ENCODE data around the gene PKD2L1.
A peak's percentile ranks its signal among the peaks of the same experiment; 100 is the strongest.

The PKD2L1 gene

DNA sequence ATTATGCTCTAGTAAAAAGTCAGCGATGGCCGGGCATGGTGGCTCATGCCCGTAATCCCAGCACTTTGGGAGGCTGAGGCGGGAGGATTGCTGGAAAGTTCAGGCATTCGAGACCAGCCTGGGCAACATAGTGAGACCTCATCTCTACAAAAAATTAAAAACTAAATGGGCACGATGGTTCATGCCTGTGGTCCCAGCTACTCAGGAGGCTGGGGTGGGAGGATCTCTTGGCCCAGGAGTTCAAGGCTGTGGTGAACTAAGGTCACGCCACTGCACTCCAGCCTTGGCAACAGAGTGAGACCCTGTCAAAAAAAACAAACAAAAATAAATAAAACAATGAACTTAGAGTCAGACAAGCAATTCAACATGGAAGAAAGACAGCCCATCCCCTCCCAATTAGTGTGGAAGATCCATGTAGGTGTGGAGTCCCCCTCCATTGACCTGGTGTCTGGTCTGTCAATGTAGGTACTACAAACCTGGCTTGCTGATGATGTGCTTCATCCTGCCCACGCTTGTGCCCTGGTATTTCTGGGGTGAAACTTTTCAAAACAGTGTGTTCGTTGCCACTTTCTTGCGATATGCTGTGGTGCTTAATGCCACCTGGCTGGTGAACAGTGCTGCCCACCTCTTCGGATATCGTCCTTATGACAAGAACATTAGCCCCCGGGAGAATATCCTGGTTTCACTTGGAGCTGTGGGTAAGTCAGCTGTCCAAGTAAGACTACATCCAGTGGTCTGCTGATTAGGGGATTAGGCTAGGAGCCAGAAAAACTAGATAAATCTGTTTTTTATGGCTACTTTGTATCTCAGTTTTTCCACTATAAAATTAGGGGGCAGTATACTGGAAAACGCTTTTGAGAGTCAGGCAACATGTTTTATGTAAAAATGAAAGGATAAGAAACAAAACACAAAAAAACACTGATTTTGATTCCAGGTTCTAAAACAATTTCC, 26.3 kb upstream of the PKD2L1 start:
- no peak for DNase-seq

DNA sequence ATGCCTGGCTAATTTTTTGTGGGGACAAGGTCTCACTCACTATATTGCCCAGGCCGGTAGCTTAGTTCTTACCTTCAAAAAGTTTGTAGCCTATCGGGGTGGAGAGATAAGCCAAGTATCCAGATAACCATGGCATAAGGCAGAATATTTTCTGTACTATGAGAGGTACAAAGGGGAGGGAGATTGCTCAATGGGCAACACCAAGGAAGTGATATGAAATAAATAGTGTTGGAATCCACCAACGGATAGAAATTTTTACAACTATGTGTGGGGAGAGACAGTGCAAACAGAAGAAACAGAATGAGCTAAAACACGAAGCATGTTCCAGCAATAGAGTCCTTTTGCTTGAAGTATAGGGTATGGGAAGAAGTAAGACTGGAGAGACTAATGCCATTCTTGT, 25.1 kb upstream of the PKD2L1 start:
- no peak for DNase-seq

DNA sequence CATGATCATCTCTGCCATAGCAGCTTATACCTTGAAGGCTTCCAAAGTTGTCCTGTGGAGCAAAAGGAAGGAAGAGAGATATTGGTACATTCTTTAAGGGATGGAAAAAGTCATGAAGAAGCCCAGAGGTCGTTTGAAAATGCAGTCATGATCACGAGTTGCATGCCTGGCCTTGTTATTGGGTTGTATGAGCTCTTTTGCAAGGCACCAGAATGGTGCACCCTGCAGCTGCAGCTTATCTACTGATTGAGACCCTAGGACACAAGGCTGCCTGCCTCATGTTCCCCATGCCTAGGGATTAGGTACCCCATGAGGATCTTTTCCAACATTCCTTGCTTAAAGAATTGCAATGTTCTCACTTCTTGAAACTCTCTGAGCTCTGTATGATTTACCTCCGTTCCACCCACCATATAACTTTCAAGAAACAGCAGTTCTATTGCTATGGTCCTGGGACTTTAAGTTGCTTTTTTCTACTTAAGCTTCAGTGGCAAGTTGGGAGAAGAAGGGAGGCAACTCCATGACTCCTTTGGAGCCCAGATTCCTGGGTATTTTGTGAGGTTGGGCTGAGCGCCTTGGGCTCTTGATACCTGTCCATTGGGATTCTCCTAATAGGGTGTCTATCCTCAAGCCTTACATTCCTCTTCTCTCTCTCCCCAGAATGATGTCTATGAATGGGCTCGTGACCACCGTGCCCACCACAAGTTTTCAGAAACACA, 23.9 kb upstream of the PKD2L1 start:
- no peak for DNase-seq

DNA sequence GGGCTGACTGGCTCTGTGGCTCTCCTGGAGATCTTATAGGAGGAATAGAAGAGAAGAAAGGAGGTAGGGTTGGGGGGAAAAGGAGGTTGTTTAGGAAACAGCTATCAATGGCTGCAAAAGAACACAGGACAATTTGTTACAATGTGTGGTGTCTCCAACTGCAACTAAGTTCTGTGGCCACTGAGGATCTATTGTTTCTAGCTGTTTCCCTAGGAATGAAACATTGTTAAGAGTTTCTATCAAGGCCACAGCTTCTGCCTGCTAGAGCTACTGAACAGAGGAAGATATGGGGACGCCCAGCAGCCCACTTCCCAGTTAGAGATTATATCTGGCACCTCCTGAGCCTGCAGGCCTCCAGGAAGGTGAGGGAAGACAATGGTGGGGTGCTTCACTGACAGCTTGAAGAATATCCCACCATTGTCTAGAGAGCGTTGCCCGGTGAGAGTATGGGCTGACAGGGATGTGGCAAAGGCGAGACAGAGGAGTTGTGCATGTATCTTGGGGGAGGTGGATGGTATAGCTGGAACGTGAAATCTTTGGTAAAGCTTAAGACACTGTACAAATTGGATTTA, 21.0 kb upstream of the PKD2L1 start:
- DNase-seq, result no peak

DNA sequence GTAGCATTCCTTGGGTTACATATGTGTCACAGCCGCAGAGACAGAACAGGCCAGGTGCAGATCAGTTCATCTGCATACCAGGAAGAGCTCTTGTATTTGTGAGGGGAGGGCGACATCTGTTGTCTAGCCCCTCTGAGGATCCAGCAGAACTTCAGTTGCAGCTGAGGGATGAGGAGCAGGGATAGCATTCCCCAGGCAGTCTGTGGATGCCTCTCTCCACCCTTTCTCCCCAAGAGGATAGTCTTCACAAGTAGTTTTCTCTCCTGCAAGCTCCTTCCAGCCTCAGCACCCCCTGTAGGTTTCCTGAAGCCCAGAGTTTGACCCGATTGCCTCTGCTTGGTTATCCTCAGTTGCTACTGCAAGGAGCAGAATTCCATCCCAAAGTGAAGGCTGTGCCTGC, 19.6 kb upstream of the PKD2L1 start:
- DNase-seq, result no peak

DNA sequence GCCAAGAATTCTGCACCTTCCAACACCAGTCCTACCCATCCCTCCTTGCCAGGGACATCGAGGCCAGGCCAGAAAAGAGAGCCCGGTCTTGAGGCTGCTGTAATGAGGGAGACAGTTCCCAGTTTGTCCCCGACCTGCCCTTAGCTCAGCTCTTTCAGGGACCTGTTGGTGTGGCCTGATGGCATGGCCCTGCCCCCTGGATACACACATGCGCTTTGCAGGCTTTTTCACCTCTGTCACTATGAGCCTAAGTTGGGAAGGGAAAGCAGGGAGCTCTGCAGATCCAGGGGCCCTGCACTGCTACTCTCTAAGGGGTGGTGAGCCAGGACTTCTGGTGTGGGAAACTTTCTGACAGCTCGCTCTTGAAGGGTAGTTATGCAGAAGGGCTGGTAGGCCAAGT, 19.1 kb upstream of the PKD2L1 start:
- no peak for DNase-seq

DNA sequence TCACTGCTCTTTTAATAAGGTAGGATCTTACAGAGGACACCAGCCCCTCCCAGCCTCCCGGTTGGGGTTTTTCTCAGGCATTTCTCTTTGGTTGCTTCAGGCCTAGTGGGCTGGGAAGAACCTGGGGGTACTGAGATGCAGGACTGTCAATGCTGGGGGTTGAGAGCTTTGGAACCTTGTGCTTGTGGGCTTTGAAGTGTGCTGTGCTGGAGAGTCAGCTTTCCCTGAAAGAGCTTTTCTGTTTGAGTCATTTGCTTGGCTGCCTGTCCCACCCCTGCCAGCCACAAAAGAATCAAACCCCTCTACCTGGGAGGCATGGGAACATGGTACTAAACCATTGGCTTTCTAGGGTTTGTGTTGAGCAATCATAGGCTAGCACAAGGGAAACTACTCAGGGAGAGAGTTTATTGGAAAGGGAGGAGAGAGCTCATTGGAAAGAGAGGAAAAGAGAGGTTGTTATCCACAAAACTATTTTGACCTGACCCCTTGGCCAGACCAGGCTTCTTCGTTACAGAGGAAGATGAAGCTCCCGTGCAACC, 18.4 kb upstream of the PKD2L1 start:
- DNase-seq, result no peak

DNA sequence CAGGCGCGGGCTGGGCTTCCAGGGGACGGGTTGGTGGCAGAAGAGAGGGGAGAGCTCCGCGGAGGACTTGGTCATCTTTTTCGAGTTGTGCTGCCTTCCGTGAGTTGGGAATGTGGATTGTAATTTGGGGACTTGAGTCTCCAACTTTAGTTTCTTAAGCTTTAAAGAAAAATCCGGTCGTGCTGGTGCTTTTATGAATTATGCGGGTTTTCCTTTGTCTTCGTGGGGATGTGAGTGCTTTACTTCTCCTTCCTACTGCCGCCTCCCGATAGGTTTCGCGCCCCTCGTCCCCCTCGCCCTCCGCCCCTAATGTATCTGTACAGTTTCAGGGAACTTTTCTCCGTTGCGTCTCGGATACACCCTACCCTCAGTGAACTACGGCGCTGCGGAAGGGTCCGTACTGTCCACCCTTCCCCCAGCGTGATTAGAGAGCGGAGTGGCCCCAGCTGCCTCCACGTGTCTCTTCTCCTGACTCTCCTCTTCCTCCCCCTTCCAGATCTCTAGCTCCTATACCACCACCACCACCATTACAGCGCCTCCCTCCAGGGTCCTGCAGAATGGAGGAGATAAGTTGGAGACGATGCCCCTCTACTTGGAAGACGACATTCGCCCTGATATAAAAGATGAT, 17.7 kb upstream of the PKD2L1 start:
- DNase-seq, result no peak

DNA sequence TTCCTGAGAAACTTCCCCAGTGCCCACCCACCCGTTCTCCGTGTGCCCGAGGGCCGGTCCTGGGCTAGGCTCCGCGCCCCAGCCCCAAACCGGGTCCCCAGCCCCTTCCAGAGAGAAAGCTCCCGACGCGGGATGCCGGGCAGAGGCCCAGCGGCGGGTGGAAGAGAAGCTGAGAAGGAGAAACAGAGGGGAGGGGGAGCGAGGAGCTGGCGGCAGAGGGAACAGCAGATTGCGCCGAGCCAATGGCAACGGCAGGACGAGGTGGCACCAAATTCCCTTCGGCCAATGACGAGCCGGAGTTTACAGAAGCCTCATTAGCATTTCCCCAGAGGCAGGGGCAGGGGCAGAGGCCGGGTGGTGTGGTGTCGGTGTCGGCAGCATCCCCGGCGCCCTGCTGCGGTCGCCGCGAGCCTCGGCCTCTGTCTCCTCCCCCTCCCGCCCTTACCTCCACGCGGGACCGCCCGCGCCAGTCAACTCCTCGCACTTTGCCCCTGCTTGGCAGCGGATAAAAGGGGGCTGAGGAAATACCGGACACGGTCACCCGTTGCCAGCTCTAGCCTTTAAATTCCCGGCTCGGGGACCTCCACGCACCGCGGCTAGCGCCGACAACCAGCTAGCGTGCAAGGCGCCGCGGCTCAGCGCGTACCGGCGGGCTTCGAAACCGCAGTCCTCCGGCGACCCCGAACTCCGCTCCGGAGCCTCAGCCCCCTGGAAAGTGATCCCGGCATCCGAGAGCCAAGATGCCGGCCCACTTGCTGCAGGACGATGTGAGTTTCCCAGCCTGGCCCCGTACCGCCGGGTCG, 16.9 kb upstream of the PKD2L1 start, which contains the start of gene SCD:
SCD (plus strand) TSS at position 469 of the 803 bp plus-strand sequence; CDS start at position 741, 272 bp downstream.
- DNase-seq, result peak; percentile 93

DNA sequence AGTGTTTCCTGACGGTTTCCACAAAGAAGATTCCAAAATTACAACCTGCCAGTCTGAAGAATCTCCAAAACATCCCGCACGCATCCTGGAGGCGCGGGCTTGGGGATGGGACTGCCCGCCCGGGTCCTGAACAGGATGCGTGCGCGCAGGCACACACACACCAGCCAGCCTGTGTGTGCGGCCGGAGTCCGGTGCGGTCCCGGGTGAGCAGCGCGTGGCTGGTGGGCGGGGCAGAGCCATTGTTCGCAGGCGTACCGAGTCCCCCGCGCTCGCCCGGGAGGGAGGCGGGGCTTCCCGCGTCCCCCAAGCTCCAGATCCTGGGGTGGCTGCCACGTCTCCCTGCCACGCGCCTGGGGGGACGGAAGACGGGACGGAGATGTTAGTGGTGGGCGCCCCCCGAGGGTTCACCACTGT, 16.3 kb upstream of the PKD2L1 start:
- peak; percentile 36 for DNase-seq

DNA sequence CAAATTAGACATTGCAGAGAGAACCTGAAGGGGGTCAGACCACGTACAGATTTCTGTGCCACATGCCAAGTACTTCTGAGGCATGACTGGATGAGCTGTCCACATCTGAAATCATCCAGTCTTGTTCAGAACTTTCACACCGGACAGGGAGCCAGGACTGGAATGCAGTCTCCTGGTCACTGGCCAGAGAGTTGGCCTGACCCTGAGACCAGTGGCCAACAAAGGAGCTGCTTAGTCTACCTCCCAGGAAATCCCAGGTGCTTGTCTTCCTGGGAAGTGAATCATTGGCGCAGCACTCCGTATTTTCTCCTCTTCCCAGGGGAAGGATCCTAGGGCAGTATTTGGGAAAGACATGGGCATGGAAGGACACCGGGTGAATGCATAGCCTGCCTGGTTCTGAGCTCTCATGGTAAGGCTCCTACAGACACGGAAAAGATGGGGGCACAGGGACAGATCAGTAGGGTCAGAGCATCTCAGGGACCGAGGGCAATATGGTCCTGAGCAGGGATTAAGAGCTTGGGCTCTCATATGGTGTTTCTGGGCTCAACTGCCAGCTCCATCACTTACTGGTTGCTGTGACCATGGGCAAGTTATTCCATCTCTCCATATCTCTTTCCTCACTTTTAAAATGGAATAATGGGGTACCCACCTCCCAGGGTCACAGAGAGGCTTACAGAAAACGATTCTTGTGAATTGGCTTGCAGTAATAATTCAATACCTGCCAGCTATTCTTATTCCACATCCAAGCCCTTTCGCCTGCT, 15.7 kb upstream of the PKD2L1 start:
- no peak for DNase-seq

DNA sequence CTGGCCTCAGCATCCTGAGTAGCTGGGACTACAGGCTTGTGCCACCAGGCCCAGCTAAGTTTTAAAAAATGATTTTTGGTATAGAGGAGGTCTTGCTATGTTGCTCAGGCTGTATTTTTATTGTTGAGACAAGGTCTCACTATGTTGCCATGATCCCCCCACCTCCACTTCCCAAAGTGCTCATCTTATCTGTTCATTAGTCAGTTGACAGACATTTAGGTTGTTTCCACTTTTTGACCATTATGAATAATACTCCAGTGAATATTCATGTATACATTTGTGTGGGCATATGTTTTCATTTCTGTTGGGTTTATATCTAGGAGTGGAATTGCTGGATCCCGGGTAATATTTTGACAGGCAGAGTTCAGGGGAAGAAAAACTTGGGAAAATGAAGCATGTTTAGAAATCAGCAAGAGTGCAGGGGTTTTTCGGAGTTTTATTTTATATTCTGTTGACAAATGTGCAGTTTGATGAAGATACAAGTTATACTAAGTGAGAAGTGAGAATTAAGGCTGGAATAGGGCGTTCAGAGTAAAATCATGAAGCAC, 14.3 kb upstream of the PKD2L1 start:
- no peak for DNase-seq

DNA sequence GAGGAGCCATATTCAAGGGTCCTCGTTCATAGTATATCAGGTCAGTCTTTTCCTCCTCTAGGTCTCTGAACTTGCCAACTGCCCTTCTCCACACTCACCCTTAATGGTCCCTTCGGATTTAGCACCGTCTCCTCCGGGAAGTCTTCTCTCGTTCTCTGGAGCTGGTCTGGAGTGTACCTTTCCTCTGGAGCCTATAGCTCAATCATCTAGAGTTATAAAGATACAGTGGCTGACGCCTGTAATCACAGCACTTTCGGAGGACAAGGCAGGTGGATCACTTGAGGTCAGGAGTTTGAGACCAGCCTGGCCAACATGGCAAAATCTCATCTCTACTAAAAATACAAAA, 12.6 kb upstream of the PKD2L1 start:
- no peak for DNase-seq

DNA sequence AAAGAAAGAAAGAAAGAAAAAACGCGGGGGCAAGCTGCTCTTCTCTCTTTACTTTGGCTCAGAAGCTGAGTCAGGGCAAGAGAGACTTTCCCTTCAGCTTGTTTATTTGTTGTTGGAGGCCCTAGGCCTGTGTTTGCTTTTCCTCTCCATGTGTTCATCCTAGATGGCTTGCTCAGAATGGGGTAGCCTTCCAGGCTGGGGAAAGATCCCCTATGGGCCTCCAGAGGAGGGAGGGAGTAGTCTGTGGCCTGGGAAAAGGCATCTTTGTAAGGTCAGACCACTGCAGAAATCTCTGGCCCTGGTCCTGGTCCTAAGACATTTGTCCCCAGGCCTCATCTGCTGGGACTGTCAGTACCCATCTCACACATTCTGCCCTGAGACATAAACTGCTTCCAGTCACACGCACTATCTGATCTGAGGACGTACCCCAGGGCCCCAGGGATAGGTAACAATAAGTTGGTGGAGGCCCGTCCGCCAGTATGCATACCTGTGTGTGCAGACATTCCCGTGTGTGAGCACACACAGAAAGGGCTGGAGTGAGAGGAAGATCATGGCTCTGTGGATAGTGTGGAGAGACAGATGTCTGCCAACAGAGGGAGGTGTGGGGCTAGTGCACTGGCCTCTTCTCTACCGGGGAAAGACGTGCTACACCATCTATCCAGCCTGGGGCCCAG, 12.1 kb upstream of the PKD2L1 start:
- peak; percentile 12 for DNase-seq

DNA sequence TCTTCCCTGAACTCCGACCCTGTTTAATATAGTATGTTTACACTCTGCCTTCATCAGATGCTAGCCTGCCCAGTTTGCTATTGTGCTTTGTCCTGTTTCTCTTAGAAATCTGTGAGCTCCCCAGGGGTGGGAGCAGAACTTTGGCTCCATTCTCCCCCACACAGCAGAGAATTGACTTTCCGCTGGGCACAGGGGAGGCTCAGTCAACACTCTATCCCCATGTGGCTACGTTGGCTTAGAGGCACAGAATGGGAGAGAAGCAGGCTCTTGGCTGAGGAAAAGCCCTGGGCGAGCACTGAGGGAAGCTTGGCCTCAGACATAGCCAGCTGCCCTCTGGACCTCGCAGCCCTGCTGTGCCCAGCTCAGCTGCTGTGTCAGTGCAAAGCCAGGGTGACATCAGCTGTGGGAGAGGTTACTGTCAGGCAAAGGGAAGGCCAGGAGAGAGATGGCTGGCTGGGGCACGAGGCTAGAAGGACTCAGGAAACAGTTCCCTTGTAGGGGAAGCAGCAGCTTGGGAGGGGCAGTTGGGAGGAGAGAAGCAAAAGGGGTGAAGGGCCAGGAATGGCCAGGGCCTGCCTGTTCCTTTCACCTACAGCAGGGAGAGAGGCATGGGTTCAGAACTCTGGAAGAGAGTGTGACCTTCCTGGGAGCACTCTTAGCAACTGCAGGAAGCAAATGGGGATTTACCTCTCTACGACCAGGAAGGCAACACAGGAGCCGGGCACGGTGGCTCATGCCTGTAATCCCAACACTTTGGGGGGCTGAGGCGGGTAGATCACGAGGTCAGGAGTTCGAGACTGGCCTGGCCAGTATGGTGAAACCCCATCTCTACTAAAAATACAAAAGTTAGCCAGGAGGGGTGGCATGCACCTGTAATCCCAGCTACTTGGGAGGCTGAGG, 11.2 kb upstream of the PKD2L1 start:
- no peak for DNase-seq

DNA sequence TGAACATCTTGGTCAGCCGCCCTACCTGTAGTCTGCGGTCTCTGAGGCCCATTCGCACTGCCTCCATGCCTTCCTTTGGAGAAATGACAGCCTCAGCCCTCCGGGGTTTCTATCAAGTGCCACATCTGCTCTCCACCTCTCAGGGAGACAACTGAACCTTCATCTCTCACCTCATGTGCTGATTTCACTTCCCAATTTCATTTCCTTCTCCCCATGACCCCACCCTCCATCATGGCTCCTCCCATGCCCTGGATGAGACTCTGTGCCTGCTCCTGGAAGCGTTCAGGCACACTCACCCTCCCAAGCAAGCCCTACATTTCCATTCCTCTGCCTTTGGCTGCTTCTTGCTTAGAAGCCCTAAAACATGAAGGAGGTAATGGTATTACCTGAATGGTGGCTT, 9.2 kb upstream of the PKD2L1 start:
- no peak for DNase-seq

DNA sequence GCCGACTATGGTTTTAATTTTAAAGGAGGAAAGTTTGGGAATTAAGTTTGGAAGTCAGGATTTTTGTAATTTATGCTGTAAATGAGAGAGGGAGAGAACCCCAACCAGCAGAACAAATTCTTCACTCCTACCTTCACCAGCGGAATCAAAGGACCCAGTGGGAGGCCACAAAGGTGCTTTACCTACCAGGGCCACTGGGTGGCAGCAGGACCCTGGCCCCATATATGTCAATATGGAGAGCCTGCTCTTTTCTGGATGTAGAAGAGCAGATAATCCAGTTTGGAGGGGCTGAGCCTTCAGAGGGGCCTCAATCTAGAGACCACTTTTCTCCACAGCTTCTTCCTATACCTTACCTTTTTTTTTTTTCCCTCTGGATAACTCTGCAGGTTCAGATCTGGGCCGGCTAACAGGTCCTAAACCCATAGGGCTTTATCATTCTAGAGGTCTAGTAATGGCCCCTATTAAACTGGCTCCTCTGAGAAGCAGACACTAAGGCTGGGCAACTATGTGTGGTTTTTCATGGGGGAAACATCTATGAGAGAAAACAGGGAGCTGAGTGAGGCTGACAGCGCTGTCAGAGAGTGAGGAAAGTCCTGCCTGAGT, 8.5 kb upstream of the PKD2L1 start:
- peak; percentile 12 for DNase-seq

DNA sequence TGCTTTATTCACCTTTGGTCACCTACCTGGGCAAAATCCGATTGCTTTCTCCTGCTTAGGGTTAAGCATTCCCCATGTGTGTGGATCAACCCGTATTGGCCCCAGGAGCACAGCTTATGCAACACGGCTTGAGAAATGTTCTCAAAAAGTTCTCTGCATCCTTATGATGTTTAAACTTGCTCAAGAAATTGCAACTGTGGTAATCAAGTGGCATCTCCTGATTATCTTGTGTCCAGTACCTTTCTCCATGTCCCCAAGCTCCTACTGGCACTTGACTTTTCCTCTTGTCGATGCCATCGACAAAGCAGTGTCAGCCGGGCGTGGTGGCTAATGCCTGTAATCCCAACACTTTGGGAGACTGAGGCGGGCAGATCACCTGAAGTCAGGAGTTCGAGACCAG, 4.7 kb upstream of the PKD2L1 start:
- no peak for DNase-seq
